ENCODE measurements around the gene MCM9.

MCM9 gene

GRCh38 chr6:118864341-118865099 lies 70.4 kb downstream of the MCM9 start:
- no peak for DNase-seq (ENCODE audit: low spot score)

GRCh38 chr6:118862443-118862842 lies 72.5 kb downstream of the MCM9 start:
- DNase-seq (ENCODE audit: low spot score) = no peak

DNA sequence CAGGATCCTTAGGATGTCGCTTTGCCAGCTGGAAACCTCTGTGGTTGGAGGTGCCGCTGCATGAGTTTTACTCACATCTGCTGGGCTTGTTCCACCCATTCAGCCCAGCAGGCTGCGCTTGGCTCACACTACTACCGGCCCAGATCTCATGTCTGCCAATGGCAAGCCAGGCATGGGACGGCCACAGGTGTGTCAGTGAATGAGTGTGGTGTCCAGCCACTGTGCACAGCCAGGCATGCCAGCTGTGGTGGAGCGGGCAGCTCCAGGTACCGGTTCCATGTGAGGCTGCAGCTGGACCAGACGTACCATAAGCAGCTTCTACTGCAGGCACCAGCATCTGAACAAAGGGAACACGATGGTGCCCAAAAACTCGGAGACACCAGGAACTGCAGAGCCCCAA lies 74.1 kb downstream of the MCM9 start:
- no peak for DNase-seq (ENCODE audit: low spot score)

DNA sequence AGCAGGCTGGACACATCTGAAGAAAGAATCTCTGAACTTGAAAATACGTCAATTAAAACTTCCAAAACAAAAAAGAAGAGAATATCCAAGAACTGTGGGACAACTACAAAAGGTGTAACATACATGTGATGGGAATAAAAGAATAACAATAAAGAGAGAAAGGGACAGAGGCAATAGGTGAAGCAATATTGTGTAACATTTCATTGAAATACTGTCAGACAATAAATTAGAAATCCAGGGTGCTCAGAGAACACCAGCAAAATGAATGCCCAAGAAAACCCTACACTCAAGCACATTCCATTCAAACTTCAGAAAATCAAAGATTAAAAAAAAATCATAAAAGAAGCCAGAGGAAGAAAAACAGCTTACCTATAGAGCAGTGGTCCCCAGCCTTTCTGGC lies 74.6 kb downstream of the MCM9 start:
- DNase-seq (ENCODE audit: low spot score) = no peak

- no peak for DNase-seq (ENCODE audit: low spot score)
These were observed 75.4 kb downstream of the MCM9 start for GRCh38 chr6:118859517-118860064.

DNA sequence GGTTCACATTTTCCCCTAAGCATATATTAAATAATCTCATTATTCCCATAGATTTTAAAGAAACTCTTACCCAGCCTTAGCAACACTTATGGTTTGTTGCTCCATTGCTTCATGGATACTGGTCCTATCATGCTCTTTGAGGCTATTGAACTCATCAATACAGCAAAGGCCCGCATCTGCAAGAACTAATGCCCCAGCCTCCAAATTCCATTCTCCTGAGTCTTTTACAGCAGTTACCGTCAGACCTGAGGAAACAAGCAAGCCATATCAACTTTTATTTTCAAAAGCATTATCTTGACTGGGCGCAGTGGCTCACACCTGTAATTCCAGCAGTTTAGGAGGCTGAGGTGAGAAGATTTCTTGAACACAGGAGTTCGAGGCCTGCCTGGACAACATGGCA lies 78.7 kb downstream of the MCM9 start:
- no peak for DNase-seq (ENCODE audit: low spot score)

GRCh38 chr6:118853408-118853807 lies 81.6 kb downstream of the MCM9 start:
- no peak for DNase-seq (ENCODE audit: low spot score)

GRCh38 chr6:118844915-118845314 lies 90.0 kb downstream of the MCM9 start:
- no peak for DNase-seq (ENCODE audit: low spot score)

DNA sequence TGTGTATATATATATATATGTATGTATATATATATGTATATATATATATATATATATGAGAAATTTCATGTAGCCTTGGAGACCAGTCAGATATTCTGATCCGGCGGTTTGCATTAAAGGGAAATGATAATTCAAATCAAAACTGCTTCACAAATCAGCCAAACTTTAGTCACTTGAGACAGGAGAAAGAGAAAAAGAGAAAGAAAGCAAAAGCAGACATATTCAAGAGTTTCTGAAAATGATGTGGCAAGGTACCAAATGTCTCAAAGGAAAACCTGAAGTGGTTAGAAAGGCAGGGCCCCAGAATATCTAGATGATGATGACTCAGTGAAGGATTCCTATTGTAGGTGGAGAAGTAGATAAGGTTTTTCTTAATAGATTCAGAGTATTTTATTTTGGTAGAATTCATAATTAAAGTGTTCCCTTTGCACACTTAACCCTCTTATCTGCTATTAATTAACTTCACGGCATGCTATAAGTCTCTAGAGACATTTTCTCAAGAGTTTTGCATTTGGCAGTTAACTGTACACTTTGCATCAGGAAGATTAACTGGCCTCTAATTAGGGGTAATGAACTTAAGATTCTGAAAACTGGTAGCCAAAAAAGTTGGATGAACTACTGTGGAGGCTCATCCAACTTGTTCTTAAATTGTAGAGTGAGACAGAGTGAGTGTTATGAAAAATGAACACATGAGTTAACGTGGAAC lies 91.1 kb downstream of the MCM9 start:
- DNase-seq (ENCODE audit: low spot score) = no peak

DNA sequence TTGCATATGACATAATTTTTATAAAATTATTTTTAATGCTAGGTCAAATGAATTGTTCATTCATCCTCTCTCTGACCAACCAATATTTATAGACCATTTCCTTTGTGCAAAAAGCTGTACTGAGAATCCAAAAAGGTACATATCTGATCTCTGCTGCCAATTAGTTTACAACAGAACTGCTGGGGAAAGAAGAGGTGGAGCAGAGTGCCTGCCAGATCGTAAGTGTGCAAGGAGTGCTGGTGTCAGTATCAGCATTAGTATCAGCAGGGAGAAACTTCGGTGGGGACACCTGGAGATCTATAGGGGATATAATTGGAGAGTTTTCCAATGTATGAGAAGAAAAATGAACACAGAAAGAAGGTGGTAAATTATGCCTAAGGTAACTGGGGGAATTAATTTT lies 104.3 kb downstream of the MCM9 start:
- DNase-seq (ENCODE audit: low spot score) = no peak

DNA sequence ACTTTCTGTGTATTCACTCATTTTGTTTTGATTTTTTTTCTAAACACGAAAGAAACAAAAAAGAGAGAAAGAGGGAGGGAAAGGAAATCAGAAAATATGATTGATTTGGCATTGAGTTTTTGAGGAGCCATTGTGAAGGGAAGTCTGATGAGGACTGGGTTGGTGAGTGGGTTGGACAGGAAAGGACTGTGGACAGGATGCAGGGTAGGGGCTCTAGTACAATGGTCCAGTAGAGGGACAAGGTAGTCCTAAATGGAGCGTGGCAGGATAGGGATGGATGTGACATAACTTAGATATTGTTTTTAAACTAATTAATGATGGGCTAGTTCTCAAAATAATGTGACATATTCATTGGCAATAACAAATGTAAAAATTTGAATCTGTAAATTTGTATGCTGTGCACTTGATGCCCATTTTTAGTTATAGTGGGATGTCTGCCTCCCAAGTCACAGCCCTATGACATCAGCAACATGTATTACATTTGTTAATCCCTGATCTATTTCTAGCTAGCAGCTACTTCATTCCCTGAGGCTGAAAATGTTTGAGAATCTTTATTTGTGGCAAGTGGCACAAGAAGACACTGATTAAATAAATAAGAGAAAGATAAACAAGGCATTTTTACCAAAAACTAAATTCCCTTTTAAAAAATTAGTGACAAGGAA lies 105.0 kb downstream of the MCM9 start:
- no peak for DNase-seq (ENCODE audit: low spot score)

DNA sequence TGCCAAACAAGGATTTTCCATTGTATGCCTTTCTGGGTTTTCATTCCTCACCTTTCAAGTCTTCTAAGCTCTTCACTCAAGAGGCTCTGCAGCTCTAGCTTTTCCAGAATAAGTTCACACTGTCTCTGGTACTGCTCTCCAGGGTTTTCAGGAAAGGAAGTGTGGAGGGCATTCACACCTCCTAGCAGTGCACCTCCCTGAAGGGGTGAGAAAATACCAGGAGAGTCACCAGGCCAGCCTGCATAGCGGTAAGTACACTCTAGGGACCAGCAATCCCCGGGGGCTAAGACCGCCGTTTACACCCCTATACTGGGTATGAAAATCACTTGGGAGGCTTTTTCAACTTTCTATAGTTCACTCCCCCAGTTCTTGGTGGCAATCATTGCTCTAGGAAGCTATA lies 108.9 kb downstream of the MCM9 start:
- no peak for DNase-seq (ENCODE audit: low spot score)

DNA sequence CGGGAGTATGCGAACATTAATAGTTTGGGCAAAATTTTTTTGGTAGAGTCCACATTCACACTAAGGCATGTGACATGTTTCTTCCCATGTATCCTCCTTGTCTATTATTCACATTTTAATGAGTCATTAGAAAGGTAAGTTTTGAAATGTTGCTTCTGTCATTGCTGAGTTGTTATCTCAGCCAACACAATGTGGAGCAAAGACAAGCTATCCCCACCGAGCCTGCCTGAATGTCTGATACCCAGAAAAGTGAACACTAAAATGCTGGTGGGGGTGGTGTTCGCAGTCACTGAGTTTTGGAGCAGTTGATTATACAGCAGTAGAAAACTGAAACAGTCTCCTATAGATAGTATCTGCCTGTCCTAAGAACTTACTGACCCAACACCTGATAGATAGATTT lies 109.3 kb downstream of the MCM9 start:
- DNase-seq (ENCODE audit: low spot score) = no peak

DNA sequence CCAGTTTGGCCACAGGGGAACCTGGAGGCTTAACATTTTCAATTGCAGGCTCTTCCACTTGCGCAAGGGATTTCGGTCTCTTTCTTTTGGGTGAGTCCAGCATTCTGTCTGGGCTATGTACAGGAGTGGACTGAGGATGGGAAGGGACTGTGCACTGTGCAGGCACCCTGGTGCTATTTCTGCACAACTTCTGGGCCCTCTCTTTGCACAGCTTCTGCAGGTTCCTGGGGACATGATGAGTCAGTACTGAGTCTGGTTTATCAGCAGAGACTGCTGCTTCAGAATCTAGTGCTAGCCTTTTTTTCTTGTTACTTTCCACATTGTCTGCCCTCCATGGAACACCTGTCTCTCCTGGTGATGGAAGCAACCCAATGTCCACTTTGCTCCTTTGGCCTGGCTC lies 119.5 kb downstream of the MCM9 start:
- no peak for DNase-seq (ENCODE audit: low spot score)

DNA sequence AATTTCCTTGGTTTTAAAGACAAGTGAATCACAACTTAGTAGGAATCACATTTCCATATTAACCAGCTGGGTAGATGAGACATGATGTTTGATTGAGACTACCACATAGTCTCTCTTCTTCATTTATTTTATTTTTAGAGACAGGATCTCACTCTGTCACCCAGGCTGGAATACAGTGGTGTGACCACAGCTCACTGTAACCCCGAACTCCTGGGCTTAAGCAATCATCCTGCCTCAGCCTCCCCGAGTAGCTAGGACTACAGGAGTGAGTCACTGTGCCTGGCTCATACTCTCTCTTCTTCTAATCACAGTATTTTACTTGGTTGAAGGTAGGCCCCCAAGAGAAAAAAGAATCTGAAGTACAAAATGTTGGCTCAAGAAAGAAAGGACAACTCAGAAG lies 121.2 kb downstream of the MCM9 start:
- no peak for DNase-seq (ENCODE audit: low spot score)

- DNase-seq (ENCODE audit: low spot score) = no peak
These were observed 122.0 kb downstream of the MCM9 start for GRCh38 chr6:118812970-118813369.

DNA sequence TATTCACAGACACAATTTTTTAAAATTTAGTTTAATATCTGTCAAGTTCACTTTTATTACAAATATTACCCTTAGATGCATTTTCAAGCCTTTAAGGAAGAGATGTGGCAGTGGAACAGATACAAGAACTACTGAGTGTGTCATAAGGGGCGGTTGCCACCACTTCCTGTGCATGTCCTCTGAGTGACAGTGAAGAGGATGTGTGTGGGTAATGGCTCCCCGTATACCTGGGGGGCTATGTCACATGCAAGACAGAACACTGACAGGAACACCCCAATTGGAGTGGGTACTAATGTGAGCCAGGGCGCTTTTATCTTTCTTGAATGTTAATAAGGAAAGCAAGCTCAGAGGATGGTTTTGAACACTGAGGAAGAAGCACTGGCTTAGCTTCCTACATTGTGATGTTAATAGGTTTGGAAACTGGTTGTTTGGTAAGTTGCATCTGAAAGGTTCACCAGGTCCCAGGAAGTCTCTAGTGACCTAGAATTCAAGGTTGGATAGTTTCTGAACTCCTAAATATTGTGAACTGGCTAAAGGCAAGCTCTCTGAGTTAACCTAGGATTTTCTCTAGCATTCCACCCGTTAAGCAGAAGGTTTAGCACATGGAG lies 124.4 kb downstream of the MCM9 start:
- DNase-seq (ENCODE audit: low spot score) = no peak

DNA sequence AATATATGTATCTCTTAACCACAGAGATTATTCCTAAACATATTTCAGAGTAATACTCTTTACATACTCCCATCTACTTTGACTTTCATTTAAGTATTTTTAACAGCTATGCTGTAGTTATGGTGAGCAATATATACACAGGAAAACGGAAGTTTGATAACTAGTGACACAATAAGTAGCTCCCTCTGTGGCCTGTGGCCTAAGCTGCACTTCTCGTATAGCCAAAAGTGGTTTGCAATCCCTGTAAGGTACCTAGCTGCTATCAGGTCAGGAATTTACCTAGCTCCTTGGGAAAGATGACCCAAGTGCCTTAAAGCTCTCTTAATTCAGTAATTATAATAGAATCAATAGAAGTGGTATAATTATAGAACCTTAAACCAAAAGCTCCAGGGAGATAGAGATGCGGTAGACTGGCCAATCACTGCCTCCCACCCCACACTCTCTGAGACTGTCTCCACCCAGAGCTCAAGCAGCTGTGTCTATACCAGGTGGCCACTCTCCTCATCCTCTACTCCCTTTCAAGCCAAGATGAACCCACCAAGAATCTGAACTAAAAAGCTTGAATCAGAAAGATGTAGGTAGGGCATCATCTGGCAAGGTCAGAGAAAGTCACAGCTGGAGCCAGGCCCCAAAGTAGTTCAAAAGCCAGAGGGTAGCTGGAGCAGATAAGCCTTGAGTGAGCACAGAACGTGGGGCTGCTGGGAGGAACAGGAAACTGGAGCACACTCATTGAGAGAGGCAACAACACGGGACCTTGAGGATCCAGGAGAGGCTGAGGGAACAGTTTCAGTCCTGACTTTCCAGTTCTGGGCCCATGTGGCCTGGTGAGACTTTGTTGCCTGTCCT lies 125.9 kb downstream of the MCM9 start:
- no peak for DNase-seq (ENCODE audit: low spot score)

GRCh38 chr6:118804091-118804490 lies 130.9 kb downstream of the MCM9 start:
- DNase-seq (ENCODE audit: low spot score) = no peak

- no peak for DNase-seq (ENCODE audit: low spot score)
These were observed 133.7 kb downstream of the MCM9 start for GRCh38 chr6:118801257-118801656.

GRCh38 chr6:118800394-118801071 lies 134.4 kb downstream of the MCM9 start:
- peak; percentile 89 for DNase-seq (ENCODE audit: low spot score)
